ENCODE results near the gene PLCH2.

PLCH2 gene

GRCh38 chr1:2480236-2480985 is 4.3 kb downstream of the PLCH2 start:
- DNase-seq = peak; percentile 51

GRCh38 chr1:2480986-2481364 is 4.9 kb downstream of the PLCH2 start:
- peak; percentile 72 for DNase-seq

GRCh38 chr1:2481885-2482284 is 5.8 kb downstream of the PLCH2 start:
- DNase-seq = peak; percentile 83

- DNase-seq = no peak
These were observed 6.5 kb downstream of the PLCH2 start for GRCh38 chr1:2482588-2482987.

GRCh38 chr1:2483026-2483425 is 6.9 kb downstream of the PLCH2 start:
- DNase-seq = no peak

GRCh38 chr1:2483970-2484369 is 7.9 kb downstream of the PLCH2 start:
- no peak for DNase-seq

- DNase-seq = no peak
These were observed 10.0 kb downstream of the PLCH2 start for GRCh38 chr1:2486041-2486440.

GRCh38 chr1:2486558-2486957 is 10.5 kb downstream of the PLCH2 start:
- DNase-seq = no peak

GRCh38 chr1:2488688-2489087 is 12.6 kb downstream of the PLCH2 start:
- no peak for DNase-seq

- no peak for DNase-seq
These were observed 13.5 kb downstream of the PLCH2 start for GRCh38 chr1:2489615-2490014.

- DNase-seq = peak; percentile 54
These were observed 16.0 kb downstream of the PLCH2 start for GRCh38 chr1:2492091-2492490.

- no peak for DNase-seq
These were observed 17.1 kb downstream of the PLCH2 start for GRCh38 chr1:2493218-2493617.

GRCh38 chr1:2493691-2494322 is 17.7 kb downstream of the PLCH2 start:
- DNase-seq = no peak

- no peak for DNase-seq
These were observed 18.2 kb downstream of the PLCH2 start for GRCh38 chr1:2494323-2494693.

- no peak for DNase-seq
These were observed 18.9 kb downstream of the PLCH2 start for GRCh38 chr1:2495026-2495425.

- no peak for DNase-seq
These were observed 19.5 kb downstream of the PLCH2 start for GRCh38 chr1:2495546-2495945.

- no peak for DNase-seq
These were observed 20.1 kb downstream of the PLCH2 start for GRCh38 chr1:2496087-2496622.

GRCh38 chr1:2496746-2497145 is 20.7 kb downstream of the PLCH2 start:
- DNase-seq = no peak

- no peak for DNase-seq
These were observed 21.8 kb downstream of the PLCH2 start for GRCh38 chr1:2497891-2498290.

GRCh38 chr1:2498648-2499047 is 22.6 kb downstream of the PLCH2 start:
- no peak for DNase-seq

- DNase-seq = no peak
These were observed 23.2 kb downstream of the PLCH2 start for GRCh38 chr1:2499260-2499659.

GRCh38 chr1:2499986-2500596 is 24.0 kb downstream of the PLCH2 start:
- no peak for DNase-seq

- DNase-seq = no peak
These were observed 25.1 kb downstream of the PLCH2 start for GRCh38 chr1:2501041-2501819.

GRCh38 chr1:2501820-2502119 is 25.7 kb downstream of the PLCH2 start:
- DNase-seq = no peak
